Keratinocyte (primary cell): ENCODE measurements around the gene GRM5.
"Not testable (repeated sequence)": the region's sequence is repeated elsewhere in the genome, so short reads cannot be mapped to it uniquely, and the experiment has no call there.

Experiments
- CTCF ChIP-seq, 3 experiments: IDR thresholded peaks in 1 of 3; conservative IDR thresholded peaks in 1 of 3; optimal IDR thresholded peaks in 1 of 3; 2 replicates in 2 of 3; 3 replicates in 1 of 3; pipeline versions ENCODE3 to v1.5.1; 2011; ENCODE audit warnings: low read length in 3 of 3, mild to moderate bottlenecking in 3 of 3, moderate library complexity in 2 of 3, control low read depth in 1 of 3, inconsistent platforms in 1 of 3; ENCODE audit not compliant: insufficient read depth in 2 of 3; ENCODE audit errors: extremely low read depth in 1 of 3
- EZH2 ChIP-seq: IDR thresholded peaks from one replicate; pipeline ENCODE4 v1.6.1; 2012; ENCODE audit warnings: inconsistent platforms, mild to moderate bottlenecking, low read length, moderate library complexity

- TF ChIP-seq CTCF (optimal IDR thresholded peaks at IDR 0.05 in 1 of 3, IDR thresholded peaks at IDR 0.05 in 1 of 3, conservative IDR thresholded peaks at IDR 0.05 in 1 of 3; ENCODE audit: extremely low read depth in 1 of 3, insufficient read depth in 2 of 3, low read length in 3 of 3); EZH2: not testable (repeated sequence)
Measured at GRCh38 chr11:89062771-89063298, 2.9 kb downstream of the GRM5 start.
